HUES64 (cell line): ENCODE results near the gene CELF3.
A peak's percentile ranks its signal among the peaks of the same experiment; 100 is the strongest.

Experiments used
- H3K27ac ChIP-seq: 2 replicates; pipeline ENCODE4 v1.7.0; 2013; ENCODE audit warnings: low read depth, low read length, inconsistent platforms
- H3K27me3 ChIP-seq: 2 replicates; pipeline ENCODE4 v1.6.1; 2013; ENCODE audit warnings: mild to moderate bottlenecking, low read length; ENCODE audit not compliant: insufficient read depth
- H3K36me3 ChIP-seq: 2 replicates; pipeline ENCODE4 v1.6.1; 2013; ENCODE audit warnings: mild to moderate bottlenecking, low read length; ENCODE audit not compliant: insufficient read depth
- H3K4me1 ChIP-seq: 2 replicates; pipeline ENCODE4 v1.6.1; 2013; ENCODE audit warnings: mild to moderate bottlenecking, low read length, moderate library complexity; ENCODE audit not compliant: insufficient read depth
- H3K4me3 ChIP-seq: 2 replicates; pipeline ENCODE4 v1.5.1; 2013; ENCODE audit warnings: mild to moderate bottlenecking, low read length, moderate library complexity
- H3K9ac ChIP-seq: 2 replicates; pipeline ENCODE4 v1.6.1; 2013; ENCODE audit warnings: mild to moderate bottlenecking, low read depth, low read length
- H3K9me3 ChIP-seq: 2 replicates; pipeline ENCODE4 v1.6.1; 2013; ENCODE audit warnings: low read depth, low read length; ENCODE audit not compliant: insufficient read depth
- WGBS: fragments of 150-250, 120-280 bp; methylation state at CpG from one replicate; pipeline ENCODE4 v1.1.7; 2013; ENCODE audit warnings: missing lambda C conversion rate; 5-methylcytosine and 5-hydroxymethylcytosine counted together

CELF3 gene

GRCh38 chr1:151718666-151719065 lies 2.1 kb upstream of the CELF3 start:
- no peaks in the 10 kb centered on the region for H3K36me3 ChIP-seq
- no peak overlapping the region for H3K4me3 ChIP-seq
- no peak overlapping the region for H3K9ac ChIP-seq
- no peaks in the 10 kb centered on the region for H3K9me3 ChIP-seq
- WGBS: 72% methylated on average over 3 of the region's 4 CpGs
- peaks cover 6% of the 10 kb centered on the region for H3K4me1 ChIP-seq
- no peak overlapping the region for H3K27ac ChIP-seq
- H3K27me3 ChIP-seq: peaks cover 67% of the 10 kb centered on the region

GRCh38 chr1:151718011-151718431 lies 1.4 kb upstream of the CELF3 start:
- Histone ChIP-seq H3K4me1 (peaks cover 6% of the 10 kb centered on the region; the same call in 1 of the 2 replicates), H3K27ac (no peak overlapping the region), H3K4me3 (no peak overlapping the region), H3K27me3 (peaks cover 60% of the 10 kb centered on the region), H3K36me3 (no peaks in the 10 kb centered on the region), H3K9ac (no peak overlapping the region), H3K9me3 (no peaks in the 10 kb centered on the region)
- WGBS: 42% methylated on average over 4 of the region's 4 CpGs

GRCh38 chr1:151716405-151716762 lies 219 bp downstream of the CELF3 start:
- under 1% methylated on average over 11 of the region's 11 CpGs for WGBS
- H3K36me3 ChIP-seq: no peaks in the 10 kb centered on the region
- no peaks in the 10 kb centered on the region for H3K9me3 ChIP-seq
- peaks cover 44% of the 10 kb centered on the region for H3K27me3 ChIP-seq
- H3K4me1 ChIP-seq: peaks cover 6% of the 10 kb centered on the region; the same call in 1 of the 2 replicates
- peak overlapping the region; percentile 51 for H3K4me3 ChIP-seq
- no peak overlapping the region for H3K27ac ChIP-seq
- H3K9ac ChIP-seq: no peak overlapping the region

DNA sequence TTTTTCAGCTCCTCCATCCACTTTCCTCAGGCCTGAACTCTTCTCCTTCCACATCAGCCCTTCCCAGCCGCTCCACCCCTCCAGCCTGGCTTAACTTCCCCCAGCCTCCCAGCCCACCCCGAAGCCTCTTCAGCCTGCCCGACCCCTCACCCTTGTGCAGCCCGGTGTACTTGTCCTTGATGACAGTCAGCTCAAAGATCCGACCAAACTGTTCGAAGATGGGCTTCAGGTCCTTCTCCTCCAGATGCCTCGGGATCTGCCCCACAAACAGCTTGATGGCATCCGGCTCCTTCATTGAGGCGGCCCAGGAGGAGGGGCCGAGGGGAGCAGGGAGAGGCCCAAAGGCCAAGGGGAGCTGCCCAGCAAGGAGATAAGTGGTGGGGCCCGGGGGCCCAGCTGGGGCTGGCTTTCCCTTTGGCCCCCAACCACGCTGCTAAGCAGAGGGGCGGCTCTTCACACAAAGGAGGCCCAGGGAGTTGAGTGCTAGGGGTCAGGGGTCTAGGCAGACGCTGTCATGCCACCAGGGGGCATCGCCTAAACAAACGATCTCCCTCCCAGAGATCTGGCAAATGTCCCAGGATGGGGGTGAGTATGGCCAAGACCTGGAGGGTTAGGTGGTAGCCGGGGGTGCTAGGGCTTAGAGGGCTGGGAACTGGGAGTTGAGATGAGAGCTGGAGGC lies 738 bp downstream of the CELF3 start:
- Histone ChIP-seq H3K4me1 (peaks cover 3% of the 10 kb centered on the region; the same call in 1 of the 2 replicates), H3K4me3 (peak overlapping the region; percentile 51), H3K36me3 (no peaks in the 10 kb centered on the region), H3K27ac (no peak overlapping the region), H3K27me3 (peaks cover 42% of the 10 kb centered on the region), H3K9ac (no peak overlapping the region), H3K9me3 (no peaks in the 10 kb centered on the region)
- WGBS: 30% methylated on average over 17 of the region's 17 CpGs

GRCh38 chr1:151714820-151715725 lies 1.5 kb downstream of the CELF3 start:
- Histone ChIP-seq H3K36me3 (no peaks in the 10 kb centered on the region), H3K4me3 (no peak overlapping the region), H3K4me1 (peaks cover 3% of the 10 kb centered on the region; the same call in 1 of the 2 replicates), H3K27me3 (peaks cover 34% of the 10 kb centered on the region), H3K9me3 (no peaks in the 10 kb centered on the region), H3K9ac (no peak overlapping the region), H3K27ac (no peak overlapping the region)
- WGBS: 69% methylated on average over 9 of the region's 10 CpGs

- WGBS: 83% methylated on average over 2 of the region's 2 CpGs
Measured at GRCh38 chr1:151713874-151714273, 2.7 kb downstream of the CELF3 start.

GRCh38 chr1:151713044-151713443 lies 3.6 kb downstream of the CELF3 start:
- no peak overlapping the region for H3K27ac ChIP-seq
- peaks cover 3% of the 10 kb centered on the region; the same call in 1 of the 2 replicates for H3K4me1 ChIP-seq
- no peak overlapping the region for H3K9ac ChIP-seq
- H3K4me3 ChIP-seq: no peak overlapping the region
- 78% methylated on average over 2 of the region's 2 CpGs for WGBS
- H3K36me3 ChIP-seq: no peaks in the 10 kb centered on the region
- no peaks in the 10 kb centered on the region for H3K9me3 ChIP-seq
- H3K27me3 ChIP-seq: peaks cover 14% of the 10 kb centered on the region

More at GRCh38 chr1:151713874-151714273, 2.7 kb downstream of the CELF3 start:
- no peak overlapping the region for H3K9ac ChIP-seq
- no peak overlapping the region for H3K4me3 ChIP-seq
- peaks cover 22% of the 10 kb centered on the region for H3K27me3 ChIP-seq
- H3K27ac ChIP-seq: no peak overlapping the region
- no peaks in the 10 kb centered on the region for H3K9me3 ChIP-seq
- peaks cover 3% of the 10 kb centered on the region; the same call in 1 of the 2 replicates for H3K4me1 ChIP-seq
- H3K36me3 ChIP-seq: no peaks in the 10 kb centered on the region

GRCh38 chr1:151711951-151712350 lies 4.7 kb downstream of the CELF3 start:
- Histone ChIP-seq H3K27me3 (peaks cover 3% of the 10 kb centered on the region; the same call in 1 of the 2 replicates), H3K4me1 (peaks cover 3% of the 10 kb centered on the region; the same call in 1 of the 2 replicates), H3K36me3 (no peaks in the 10 kb centered on the region), H3K9ac (no peak overlapping the region; the same call in 1 of the 2 replicates), H3K27ac (no peak overlapping the region), H3K4me3 (no peak overlapping the region), H3K9me3 (no peaks in the 10 kb centered on the region)
- WGBS: 83% methylated on average over 10 of the region's 10 CpGs

- no peak overlapping the region for H3K4me3 ChIP-seq
- H3K9ac ChIP-seq: no peak overlapping the region
- peaks cover 3% of the 10 kb centered on the region; the same call in 1 of the 2 replicates for H3K4me1 ChIP-seq
- WGBS: 92% methylated on average over 20 of the region's 21 CpGs
- H3K27me3 ChIP-seq: 0 out of 2 replicates have a peak, but pooled peaks cover 3% of the 10 kb centered on the region
- H3K27ac ChIP-seq: no peak overlapping the region
- no peaks in the 10 kb centered on the region for H3K9me3 ChIP-seq
- no peaks in the 10 kb centered on the region for H3K36me3 ChIP-seq
Measured at GRCh38 chr1:151711044-151711800, 5.4 kb downstream of the CELF3 start.

- H3K27me3 ChIP-seq: 0 out of 2 replicates have a peak, but pooled peaks cover 2% of the 10 kb centered on the region
- no peaks in the 10 kb centered on the region for H3K9me3 ChIP-seq
- no peak overlapping the region for H3K27ac ChIP-seq
- WGBS: 54% methylated on average over 15 of the region's 15 CpGs
- H3K9ac ChIP-seq: no peak overlapping the region
- no peak overlapping the region for H3K4me3 ChIP-seq
- peaks cover 3% of the 10 kb centered on the region; the same call in 1 of the 2 replicates for H3K4me1 ChIP-seq
- H3K36me3 ChIP-seq: no peaks in the 10 kb centered on the region
Measured at GRCh38 chr1:151710187-151710840, 6.3 kb downstream of the CELF3 start.
